Gastroesophageal sphincter (tissue), 4 donors: ENCODE data around the gene POFUT2. TPM values are rescaled to one million over a fixed set of nuclear protein-coding genes. Genes with fewer than 3 reads are reported as not detected.

Experiments used
- ATAC-seq: fragments of 150-250 bp; one replicate; pipeline ENCODE4 v1.9.1; 2016; ENCODE audit warnings: mild to moderate bottlenecking, moderate library complexity
- H3K27ac ChIP-seq, 4 donors: fragments of 200-600 bp; sonication (generic) in 3 of 4; 1 replicate in 3 of 4; 2 replicates in 1 of 4; pipeline ENCODE4 v1.5.1; 2016 to 2019
- H3K27me3 ChIP-seq: fragments of 200-600 bp; sonication (generic); one replicate; pipeline ENCODE4 v1.5.1; 2019
- H3K36me3 ChIP-seq, 2 donors: fragments of 200-600 bp; sonication (generic); one replicate each; pipeline ENCODE4 v1.5.1; 2019; ENCODE audit warnings: control low read depth in 1 of 2
- H3K4me1 ChIP-seq, 3 donors: fragments of 200-600 bp; sonication (generic); 1 replicate in 2 of 3; 2 replicates in 1 of 3; pipeline ENCODE4 v1.5.1; 2016 to 2019; ENCODE audit warnings: control low read depth in 2 of 3
- H3K4me3 ChIP-seq, 2 donors: fragments of 200-600 bp; sonication (generic); one replicate each; pipeline ENCODE4 v1.5.1; 2019; ENCODE audit warnings: mild to moderate bottlenecking in 1 of 2, moderate library complexity in 1 of 2
- H3K9me3 ChIP-seq, 3 donors: fragments of 200-600 bp; sonication (generic); one replicate each; pipeline ENCODE4 v1.5.1; 2017 to 2019; ENCODE audit warnings: control low read depth in 2 of 3
- EP300 ChIP-seq: sonication (generic); formaldehyde crosslinking; IDR thresholded peaks from one replicate; pipeline ENCODE4 v1.6.1; 2017; ENCODE audit warnings: antibody characterized with exemption, mild to moderate bottlenecking
- POLR2A ChIP-seq, 2 donors: fragments of 450-650 bp; IDR thresholded peaks; one replicate each; pipeline ENCODE4 v1.6.1; 2017; ENCODE audit warnings: antibody characterized with exemption in 2 of 2, mild to moderate bottlenecking in 2 of 2, moderate library complexity in 1 of 2
- POLR2AphosphoS5 ChIP-seq: sonication (generic); formaldehyde crosslinking; IDR thresholded peaks from one replicate; pipeline ENCODE4 v1.6.1; 2017; ENCODE audit warnings: antibody characterized with exemption
- WGBS, 2 donors: methylation state at CpG; one replicate each; pipeline ENCODE4 v1.1.5; 2018; ENCODE audit warnings: low coverage in 1 of 2; 5-methylcytosine and 5-hydroxymethylcytosine counted together
- total RNA-seq, 4 donors: library from RNA; depleted of rRNA; stranded (reverse); fragments of >200 nt; gene quantifications; one replicate each; pipeline ENCODE4 v1.1.0, GENCODE V29; 2016
- TF ChIP-seq, protein P1 (sequence below), 4 experiments: fragments of 200-600 bp in 2 of 4; fragments of 450-650 bp in 2 of 4; sonication (generic) in 1 of 4; IDR thresholded peaks; one replicate each; pipeline ENCODE4 v1.5.1; 2017 to 2019; ENCODE audit warnings: antibody characterized with exemption in 4 of 4, mild to moderate bottlenecking in 2 of 4, moderate library complexity in 2 of 4

POFUT2 gene
- total RNA-seq, 4 donors from 2014 or later = 17.6 to 31.1 (median 24.2) TPM

DNA sequence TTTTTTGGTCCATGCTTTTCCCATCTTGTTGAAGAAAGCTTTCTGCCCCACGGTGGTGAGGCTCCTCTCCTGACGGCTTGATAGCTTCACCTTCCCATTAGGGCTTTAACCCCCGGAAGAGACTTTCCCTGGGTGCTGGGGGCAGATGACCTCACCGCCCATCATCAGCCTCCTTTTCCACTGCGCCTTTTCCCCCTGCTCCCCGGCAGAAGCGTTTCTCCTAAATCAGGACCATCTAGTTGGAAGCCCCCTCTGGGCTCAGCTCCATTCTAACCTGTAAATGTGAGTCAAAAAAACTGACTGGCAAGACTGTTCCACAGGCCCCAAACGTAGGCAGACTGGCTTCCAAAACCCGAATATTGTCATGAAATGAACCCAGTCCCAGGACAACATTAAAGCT is 6.7 kb downstream of the POFUT2 start:
- no peak overlapping the region for H3K27ac ChIP-seq
- no peak for ATAC-seq
- H3K9me3 ChIP-seq = no peaks in the 10 kb centered on the region
- H3K36me3 ChIP-seq = peaks cover 0 to 100% of the 10 kb centered on the region in 2 donors
- 67 to 87% methylated on average over 2 to 7 of the region's 9 CpGs for WGBS, 2 donors
- TF ChIP-seq POLR2AphosphoS5 = no peak
- no peaks in the 10 kb centered on the region for H3K27me3 ChIP-seq
- H3K4me1 ChIP-seq = peaks cover 0 to 7% (median 0%) of the 10 kb centered on the region in 3 donors
- H3K4me3 ChIP-seq = no peak overlapping the region

DNA sequence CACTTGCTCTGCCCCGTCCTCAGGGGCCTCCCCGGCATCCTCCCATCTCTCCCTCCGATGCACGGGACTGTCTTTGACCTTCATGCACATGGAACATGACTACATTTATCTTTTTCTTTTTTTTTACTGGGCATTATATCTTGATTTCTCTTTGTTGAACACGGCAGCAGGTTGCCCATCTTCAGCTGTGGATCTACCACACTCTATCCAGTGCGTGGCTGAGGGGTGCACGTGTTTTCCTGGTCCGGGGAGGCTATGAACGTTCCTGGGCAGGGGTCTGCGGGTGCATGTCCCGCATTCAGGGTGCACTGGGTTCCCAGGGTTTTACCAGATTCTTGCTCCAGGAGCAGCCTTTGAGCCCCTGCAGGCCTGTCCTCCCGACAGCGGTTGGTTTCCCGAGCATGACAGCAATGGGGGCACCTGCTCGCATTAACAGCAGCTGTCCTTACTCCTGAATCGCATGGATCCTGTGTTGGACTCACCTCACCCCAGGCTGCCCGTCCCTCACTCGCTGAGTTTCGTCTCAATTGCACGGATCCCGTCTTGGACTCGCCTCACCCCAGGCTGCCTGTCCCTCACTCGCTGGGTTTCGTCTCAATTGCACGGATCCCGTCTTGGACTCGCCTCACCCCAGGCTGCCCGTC is 7.4 kb downstream of the POFUT2 start:
- no peak overlapping the region for H3K27ac ChIP-seq
- H3K36me3 ChIP-seq = peaks cover 0 to 100% of the 10 kb centered on the region in 2 donors
- no peak for ATAC-seq
- H3K9me3 ChIP-seq = no peaks in the 10 kb centered on the region
- TF ChIP-seq, protein P1, sequence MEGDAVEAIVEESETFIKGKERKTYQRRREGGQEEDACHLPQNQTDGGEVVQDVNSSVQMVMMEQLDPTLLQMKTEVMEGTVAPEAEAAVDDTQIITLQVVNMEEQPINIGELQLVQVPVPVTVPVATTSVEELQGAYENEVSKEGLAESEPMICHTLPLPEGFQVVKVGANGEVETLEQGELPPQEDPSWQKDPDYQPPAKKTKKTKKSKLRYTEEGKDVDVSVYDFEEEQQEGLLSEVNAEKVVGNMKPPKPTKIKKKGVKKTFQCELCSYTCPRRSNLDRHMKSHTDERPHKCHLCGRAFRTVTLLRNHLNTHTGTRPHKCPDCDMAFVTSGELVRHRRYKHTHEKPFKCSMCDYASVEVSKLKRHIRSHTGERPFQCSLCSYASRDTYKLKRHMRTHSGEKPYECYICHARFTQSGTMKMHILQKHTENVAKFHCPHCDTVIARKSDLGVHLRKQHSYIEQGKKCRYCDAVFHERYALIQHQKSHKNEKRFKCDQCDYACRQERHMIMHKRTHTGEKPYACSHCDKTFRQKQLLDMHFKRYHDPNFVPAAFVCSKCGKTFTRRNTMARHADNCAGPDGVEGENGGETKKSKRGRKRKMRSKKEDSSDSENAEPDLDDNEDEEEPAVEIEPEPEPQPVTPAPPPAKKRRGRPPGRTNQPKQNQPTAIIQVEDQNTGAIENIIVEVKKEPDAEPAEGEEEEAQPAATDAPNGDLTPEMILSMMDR (IDR thresholded peaks at IDR 0.05) = no peak
- TF ChIP-seq POLR2AphosphoS5 (no peak), EP300 (no peak), POLR2A (IDR thresholded peaks at IDR 0.05) (no peak)
- H3K4me3 ChIP-seq = no peak overlapping the region
- peaks cover 0 to under 1% (median 0%) of the 10 kb centered on the region in 3 donors for H3K4me1 ChIP-seq
- no peaks in the 10 kb centered on the region for H3K27me3 ChIP-seq
- WGBS, 2 donors = 90 to 95% methylated on average over 6 to 17 of the region's 28 CpGs

DNA sequence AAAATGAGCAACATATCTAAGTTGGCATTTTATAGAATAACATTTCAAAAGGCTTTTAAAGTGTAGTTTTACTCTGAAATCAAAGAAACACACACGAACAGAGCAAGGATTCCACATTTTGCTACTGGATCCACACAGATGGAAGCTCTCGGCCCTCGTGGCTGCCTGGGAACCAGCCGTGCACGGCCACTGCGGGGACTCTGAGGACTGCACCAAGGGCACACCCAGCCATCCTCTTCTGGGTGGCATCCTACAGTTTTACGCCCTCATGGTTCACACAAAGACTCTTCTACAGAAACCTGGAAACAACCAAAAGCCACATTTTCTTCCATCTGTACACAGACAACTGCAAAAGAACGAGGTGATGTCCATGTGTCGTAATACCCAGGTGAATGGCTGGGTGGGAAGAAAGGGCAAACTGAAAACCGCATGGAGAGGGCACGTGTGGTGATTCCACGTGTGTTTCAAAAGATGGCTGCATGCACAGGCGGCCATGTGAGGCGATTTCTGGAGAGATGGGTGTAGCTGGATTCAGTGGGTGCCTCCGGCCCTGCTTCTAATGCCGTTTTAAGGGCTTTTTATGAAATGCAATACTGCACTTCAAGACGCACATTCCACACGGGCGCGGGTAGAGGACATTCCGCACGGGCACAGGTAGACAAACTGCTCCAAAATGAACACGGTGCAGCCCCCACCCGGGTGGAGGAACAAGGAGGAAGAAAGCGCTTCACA is 8.1 kb downstream of the POFUT2 start:
- ATAC-seq = no peak
- H3K36me3 ChIP-seq = peaks cover 0 to 100% of the 10 kb centered on the region in 2 donors
- H3K4me3 ChIP-seq = no peak overlapping the region
- TF ChIP-seq POLR2A (IDR thresholded peaks at IDR 0.05) (no peak), POLR2AphosphoS5 (no peak), EP300 (no peak)
- TF ChIP-seq, protein P1 (IDR thresholded peaks at IDR 0.05) = no peak
- H3K27me3 ChIP-seq = no peaks in the 10 kb centered on the region
- H3K4me1 ChIP-seq = no peaks in the 10 kb centered on the region
- H3K27ac ChIP-seq = no peak overlapping the region
- 84% methylated on average over 20 to 24 of the region's 25 CpGs for WGBS, 2 donors
- H3K9me3 ChIP-seq = no peaks in the 10 kb centered on the region

DNA sequence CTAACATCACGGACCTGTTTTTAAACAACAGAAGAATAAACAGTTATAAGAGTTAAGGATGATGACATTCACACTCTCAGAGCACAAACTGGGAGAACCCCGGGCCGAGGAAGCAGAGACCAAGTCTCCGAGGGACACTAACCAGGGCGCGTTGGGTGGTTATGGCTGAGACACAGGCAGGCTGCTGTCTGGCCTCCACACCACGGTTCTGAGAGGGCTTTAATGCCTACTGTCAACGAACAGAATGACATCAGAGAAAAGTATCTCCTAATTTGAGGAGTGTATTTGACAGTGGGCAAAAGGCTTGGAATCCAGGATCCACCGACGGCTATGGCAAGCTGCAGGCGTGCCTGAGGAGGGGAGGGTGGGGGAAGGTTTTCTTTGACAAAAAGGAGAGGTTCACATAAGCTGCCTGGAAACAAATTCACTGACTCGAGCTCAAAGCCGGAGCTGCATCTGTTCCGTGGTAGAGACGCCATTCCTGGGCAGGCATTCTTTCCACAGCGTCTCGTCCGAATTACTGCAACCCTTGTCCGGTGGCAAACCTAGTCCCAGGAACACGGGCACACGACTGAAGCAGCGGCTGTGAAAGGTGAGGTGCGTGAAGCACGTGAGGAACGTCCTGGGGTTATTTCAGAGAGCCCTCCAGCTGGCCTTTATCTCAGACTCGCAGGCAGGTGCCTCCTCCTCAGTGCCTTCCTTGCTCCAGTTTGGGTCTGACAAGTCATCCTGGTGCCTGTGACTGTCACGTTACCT is 9.4 kb downstream of the POFUT2 start:
- no peak for TF ChIP-seq EP300
- TF ChIP-seq POLR2AphosphoS5 = no peak
- TF ChIP-seq, protein P1 (IDR thresholded peaks at IDR 0.05) = no peak
- no peak for TF ChIP-seq POLR2A (IDR thresholded peaks at IDR 0.05)
- H3K9me3 ChIP-seq = no peaks in the 10 kb centered on the region
- ATAC-seq = no peak
- no peaks in the 10 kb centered on the region for H3K27me3 ChIP-seq
- H3K27ac ChIP-seq = no peak overlapping the region
- H3K4me1 ChIP-seq = no peaks in the 10 kb centered on the region
- peaks cover 0 to 100% of the 10 kb centered on the region in 2 donors for H3K36me3 ChIP-seq
- WGBS, 2 donors = 78 to 93% methylated on average over 12 to 17 of the region's 27 CpGs
- H3K4me3 ChIP-seq = no peak overlapping the region
